ENCODE results near the gene KCNJ18.
"Not testable (repeated sequence)": the region's sequence is repeated elsewhere in the genome, so short reads cannot be mapped to it uniquely, and the experiment has no call there.

Gene KCNJ18

GRCh38 chr17:21685061-21685795 is 7.1 kb upstream of the KCNJ18 start:
- DNase-seq (ENCODE audit: low read depth) = not testable (repeated sequence)

- no peak for DNase-seq (ENCODE audit: low read depth)
Observed at GRCh38 chr17:21686165-21687015, 5.9 kb upstream of the KCNJ18 start.

GRCh38 chr17:21687136-21687953 is 5.0 kb upstream of the KCNJ18 start:
- DNase-seq (ENCODE audit: low read depth) = no peak

GRCh38 chr17:21688293-21688949 is 3.9 kb upstream of the KCNJ18 start:
- no peak for DNase-seq (ENCODE audit: low read depth)

GRCh38 chr17:21689604-21690003 is 2.7 kb upstream of the KCNJ18 start:
- DNase-seq (ENCODE audit: low read depth) = no peak

- DNase-seq (ENCODE audit: low read depth) = not testable (repeated sequence)
Observed at GRCh38 chr17:21690811-21691210, 1.5 kb upstream of the KCNJ18 start.

- DNase-seq (ENCODE audit: low read depth) = not testable (repeated sequence)
Observed at GRCh38 chr17:21691481-21691880, 842 bp upstream of the KCNJ18 start.

GRCh38 chr17:21692704-21693065 is 362 bp downstream of the KCNJ18 start:
- DNase-seq (ENCODE audit: low read depth) = not testable (repeated sequence)

- not testable (repeated sequence) for DNase-seq (ENCODE audit: low read depth)
Observed at GRCh38 chr17:21693391-21693796, 1.1 kb downstream of the KCNJ18 start.

GRCh38 chr17:21693937-21694336 is 1.6 kb downstream of the KCNJ18 start:
- DNase-seq (ENCODE audit: low read depth) = not testable (repeated sequence)

GRCh38 chr17:21696227-21696626 is 3.9 kb downstream of the KCNJ18 start:
- not testable (repeated sequence) for DNase-seq (ENCODE audit: low read depth)

- DNase-seq (ENCODE audit: low read depth) = not testable (repeated sequence)
Observed at GRCh38 chr17:21696842-21697507, 4.7 kb downstream of the KCNJ18 start.

GRCh38 chr17:21697508-21697860 is 5.2 kb downstream of the KCNJ18 start:
- not testable (repeated sequence) for DNase-seq (ENCODE audit: low read depth)

GRCh38 chr17:21698437-21699075 is 6.2 kb downstream of the KCNJ18 start:
- not testable (repeated sequence) for DNase-seq (ENCODE audit: low read depth)

- DNase-seq (ENCODE audit: low read depth) = not testable (repeated sequence)
Observed at GRCh38 chr17:21699124-21699523, 6.8 kb downstream of the KCNJ18 start.

- DNase-seq (ENCODE audit: low read depth) = not testable (repeated sequence)
Observed at GRCh38 chr17:21699573-21700236, 7.4 kb downstream of the KCNJ18 start.

- DNase-seq (ENCODE audit: low read depth) = not testable (repeated sequence)
Observed at GRCh38 chr17:21701090-21701489, 8.8 kb downstream of the KCNJ18 start.

- DNase-seq (ENCODE audit: low read depth) = not testable (repeated sequence)
Observed at GRCh38 chr17:21702029-21702428, 9.7 kb downstream of the KCNJ18 start.

- DNase-seq (ENCODE audit: low read depth) = not testable (repeated sequence)
Observed at GRCh38 chr17:21702521-21702920, 10.2 kb downstream of the KCNJ18 start.
